HUDEP-2 (cell line): Measurements from ENCODE around the gene VPS51.
A peak's percentile ranks its signal among the peaks of the same experiment; 100 is the strongest.

Experiments
- DNase-seq, 76 experiments: peaks; one replicate each; lab custom pipeline; 2025; ENCODE audit not compliant: unreplicated experiment in 76 of 76; lab: John Stamatoyannopoulos, UW

Gene VPS51

DNA sequence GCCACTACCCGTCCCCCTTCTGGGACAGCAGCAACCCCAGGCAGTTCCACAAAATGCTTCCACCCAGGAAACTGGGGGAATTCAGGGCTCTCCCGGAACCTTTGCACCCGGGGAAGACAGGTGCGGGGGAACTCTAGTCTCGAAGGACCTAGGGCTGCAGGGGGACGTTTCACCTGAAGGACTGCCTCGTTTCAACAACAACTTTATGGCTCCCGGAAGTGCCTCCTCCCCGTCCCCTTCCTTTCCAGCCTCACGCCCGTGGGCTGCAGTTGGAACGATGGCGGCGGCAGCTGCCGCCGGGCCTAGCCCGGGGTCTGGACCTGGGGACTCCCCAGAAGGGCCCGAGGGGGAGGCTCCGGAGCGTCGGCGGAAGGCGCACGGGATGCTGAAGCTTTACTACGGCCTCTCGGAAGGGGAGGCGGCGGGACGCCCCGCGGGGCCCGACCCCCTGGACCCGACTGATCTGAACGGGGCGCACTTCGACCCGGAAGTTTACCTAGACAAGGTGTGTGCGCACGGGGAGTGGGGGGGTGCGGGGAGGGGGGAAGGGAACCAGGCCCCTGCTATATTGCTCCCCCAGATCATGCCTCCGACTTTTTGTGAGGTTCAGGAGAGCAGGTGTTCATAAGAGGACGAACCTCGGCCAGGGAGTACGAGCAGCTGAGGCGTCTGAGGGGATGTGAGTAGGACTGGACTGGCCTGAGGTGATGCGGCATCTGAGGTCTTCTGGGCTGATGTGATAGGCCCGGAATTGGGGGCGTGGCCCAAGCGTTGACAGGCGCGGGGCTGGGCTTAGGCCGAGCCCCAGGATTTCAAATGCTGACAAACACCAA is at the start of gene VPS51:
VPS51 (plus strand) TSS at position 241 of the 833 bp plus-strand sequence; CDS start at position 278, 37 bp downstream.
- DNase-seq = peak in 72 of 76 experiments; percentile 32 to 89 (median 78)

DNA sequence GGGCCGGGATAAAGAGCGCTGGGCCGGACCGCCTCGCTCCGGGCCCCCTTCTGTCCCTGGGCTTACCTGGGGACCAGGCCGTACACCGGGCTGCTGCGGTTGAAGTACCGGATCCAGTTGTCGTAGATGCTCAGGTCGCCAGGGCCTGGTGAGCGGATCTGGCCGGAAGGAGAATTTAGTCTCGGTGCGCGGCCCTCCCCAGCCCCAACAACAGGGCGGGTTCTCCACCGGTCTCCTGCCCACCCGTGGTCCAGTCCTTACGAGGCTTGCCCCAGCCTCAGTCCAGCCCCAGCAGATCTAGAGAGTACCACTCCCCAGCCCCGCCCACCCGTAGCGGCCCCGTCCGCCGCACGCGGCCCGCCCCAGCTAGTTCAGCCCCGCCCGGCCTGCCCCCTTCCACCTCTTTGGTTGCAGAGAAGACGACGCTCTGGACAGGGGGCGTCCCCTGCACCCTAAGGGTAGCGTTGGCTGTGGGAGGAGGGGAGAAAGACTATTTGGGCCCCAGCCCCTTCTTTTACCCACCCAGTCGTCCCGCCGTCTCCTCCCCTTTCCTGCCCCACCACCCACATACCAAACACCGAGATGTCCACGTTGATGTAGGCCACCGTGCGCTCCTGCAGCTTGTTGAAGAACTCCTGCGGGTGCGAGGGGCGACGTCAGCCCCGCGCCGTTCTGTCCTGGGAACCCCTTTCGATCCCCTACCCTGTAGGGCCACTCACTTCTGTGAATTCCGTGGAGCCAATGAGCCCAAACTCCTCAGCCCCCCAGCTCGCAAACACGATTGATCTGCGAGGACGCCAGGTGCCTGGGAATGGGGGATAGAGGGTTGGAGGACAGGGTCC is 48.2 kb upstream of the VPS51 start:
- peak in 1 of 76 experiments; percentile 12 for DNase-seq

DNA sequence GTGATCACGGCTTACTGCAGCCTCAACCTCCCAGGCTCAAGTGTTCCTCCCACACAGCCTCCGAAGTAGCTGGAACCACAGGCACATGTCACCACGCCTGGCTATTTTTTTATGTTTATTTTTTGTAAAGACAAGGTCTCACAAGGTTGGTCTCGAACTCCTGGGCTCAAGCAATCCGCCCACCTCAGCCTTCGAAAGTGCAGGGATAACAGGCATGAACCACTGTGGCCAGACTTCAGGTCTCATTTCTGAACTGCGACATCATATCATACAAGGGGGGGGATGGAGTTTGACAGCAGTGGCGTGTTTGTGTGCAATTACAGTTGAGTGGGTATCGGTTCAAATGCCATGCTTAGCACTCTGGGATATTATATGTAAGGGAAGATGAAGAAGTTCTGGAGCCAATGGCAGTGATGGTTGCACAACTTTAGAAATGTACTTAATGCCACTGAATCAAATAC is 44.6 kb upstream of the VPS51 start:
- DNase-seq = no peak

DNA sequence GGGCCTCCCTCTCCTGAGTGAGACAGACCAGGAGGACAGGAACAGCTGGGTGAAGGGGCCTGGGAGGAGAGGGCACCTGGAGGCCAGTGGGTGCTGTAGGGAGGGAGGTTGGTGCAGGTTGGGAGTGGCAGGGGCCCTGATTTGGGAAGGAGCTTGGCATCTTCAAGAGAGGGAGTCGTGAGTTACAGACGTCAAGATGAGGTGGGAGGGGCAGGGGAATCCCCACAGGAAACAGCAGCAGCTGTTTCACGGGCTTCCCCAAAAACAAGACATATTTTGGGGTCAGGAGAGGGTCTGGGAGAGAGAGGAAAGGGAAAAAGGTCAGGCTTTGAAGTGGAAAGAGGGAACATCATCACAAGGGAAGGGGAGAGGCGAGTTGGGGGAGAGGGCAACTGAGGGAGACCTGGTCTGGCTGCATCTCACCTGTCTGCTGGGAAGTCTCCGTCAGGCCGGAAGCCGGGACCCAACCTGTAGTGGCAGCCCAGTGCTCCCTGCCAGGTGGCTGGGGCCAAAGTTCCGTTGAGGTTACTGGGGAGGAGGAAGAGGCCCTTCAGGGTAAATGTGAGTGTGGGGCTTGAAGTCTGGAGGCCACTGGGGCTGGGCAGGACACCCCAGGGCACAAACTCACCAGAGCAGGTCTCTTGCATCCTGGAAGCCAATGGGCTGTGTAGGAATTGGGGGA is 42.0 kb upstream of the VPS51 start:
- DNase-seq = no peak

DNA sequence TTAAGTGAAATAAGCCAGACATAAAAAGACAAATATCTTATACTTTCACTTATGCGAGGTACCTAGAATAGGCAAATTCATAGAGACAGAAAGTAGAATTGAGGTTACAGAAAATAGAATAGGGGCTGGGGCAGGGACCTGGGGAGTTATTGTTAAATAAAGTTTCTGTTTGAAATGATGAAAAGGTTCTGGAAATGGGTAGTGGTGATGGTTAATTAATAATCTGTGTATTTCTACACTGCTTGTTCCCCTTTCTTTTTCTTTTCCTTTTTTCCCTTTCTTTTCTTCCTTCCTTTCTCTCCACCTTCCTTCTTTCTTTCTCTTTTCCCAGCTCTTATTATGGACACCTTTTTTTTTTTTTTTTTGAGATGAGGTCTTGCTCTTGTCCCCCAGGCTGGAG is 40.5 kb upstream of the VPS51 start:
- no peak for DNase-seq

DNA sequence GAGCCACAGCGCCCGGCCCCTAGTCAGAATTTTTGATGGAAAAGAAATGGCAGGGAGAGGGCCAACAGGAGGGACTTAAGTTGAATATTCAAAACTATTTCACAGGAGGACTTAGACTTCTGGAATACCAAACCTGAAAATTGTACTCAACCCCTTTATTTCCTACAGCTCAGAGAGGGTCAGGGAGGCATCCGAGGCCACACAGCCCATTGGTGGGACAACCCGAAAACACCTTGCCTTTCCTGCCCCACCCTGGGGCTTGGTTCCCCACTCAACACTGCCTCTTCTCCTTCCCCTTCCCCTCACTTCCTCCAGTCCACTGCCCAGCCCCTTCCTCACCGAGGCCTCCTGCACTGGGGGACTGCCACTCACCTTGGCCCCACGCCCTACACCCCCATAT is 39.0 kb upstream of the VPS51 start:
- DNase-seq = no peak

DNA sequence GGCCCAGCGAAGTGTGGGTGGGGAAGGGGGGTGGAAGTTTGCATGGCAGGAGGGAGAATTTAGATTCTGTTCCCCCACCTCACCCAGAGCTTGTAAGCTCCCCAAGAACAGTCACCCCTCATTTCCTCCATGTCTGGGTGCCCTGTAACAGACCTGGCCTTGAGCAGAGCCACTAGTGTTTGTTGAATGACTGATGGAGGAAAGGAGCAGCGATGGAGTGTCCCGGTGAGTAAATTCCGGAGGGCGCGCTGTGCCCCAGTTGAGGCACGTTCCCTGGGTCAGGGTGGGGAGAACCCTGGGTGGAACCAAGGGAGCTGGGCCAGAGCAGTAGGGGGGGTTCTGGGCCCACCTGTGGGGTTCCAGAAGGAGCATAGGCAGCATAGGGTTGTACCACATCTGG is 38.5 kb upstream of the VPS51 start:
- DNase-seq = no peak

DNA sequence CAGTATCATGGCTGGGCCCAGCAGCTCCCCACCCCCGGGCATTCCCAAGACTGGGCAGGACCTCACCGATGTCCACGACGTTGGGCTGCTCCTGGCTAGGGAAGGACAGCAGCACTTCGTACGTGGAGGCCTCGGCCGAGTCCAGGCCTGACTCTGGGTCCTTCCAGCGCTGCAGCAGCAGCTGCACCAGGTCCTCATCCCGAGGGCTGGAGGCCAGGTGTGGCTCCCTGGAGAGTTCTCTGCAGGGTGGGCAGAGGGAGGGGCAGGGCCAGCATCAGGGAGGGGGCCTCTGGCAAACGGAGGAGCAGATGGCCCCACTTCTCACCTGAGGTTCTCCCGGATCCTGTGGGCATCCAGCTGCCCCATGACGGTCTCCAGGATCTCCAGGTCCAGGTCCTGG is 38.0 kb upstream of the VPS51 start:
- no peak for DNase-seq

DNA sequence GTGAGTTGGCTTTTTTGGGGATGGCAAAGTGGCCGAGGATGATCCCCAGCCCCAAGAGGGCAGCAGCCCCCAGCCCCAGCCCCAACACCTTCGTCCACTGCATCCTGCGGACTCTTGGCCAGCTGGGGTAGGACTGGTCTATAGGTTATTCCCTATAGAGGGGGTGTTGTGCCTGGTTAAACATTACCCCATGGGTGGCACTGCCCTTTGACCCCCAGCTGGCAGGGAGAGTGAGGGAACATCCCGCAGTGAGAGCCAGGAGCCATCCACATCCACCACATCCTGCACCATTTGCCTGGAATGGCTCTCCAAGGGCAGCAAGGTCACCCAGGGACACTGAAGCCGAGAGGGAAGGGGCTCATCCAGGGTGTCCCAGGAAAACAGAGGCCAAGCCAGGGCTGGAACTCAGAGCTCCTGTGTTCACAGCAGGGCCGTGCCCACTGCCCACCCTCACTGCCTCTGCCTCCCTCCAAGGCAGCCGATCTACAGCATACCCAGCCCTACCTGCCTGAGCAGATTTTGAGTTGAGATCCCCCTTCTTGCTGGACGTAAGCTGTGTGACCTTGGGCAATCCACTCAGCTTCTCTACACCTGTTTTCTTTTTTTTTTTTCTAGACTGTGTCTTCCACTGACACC is 37.5 kb upstream of the VPS51 start, which contains the start of gene NAALADL1:
NAALADL1 (minus strand) TSS at position 135 of the 636 bp plus-strand sequence; CDS start at position 103, 32 bp downstream.
- no peak for DNase-seq

DNA sequence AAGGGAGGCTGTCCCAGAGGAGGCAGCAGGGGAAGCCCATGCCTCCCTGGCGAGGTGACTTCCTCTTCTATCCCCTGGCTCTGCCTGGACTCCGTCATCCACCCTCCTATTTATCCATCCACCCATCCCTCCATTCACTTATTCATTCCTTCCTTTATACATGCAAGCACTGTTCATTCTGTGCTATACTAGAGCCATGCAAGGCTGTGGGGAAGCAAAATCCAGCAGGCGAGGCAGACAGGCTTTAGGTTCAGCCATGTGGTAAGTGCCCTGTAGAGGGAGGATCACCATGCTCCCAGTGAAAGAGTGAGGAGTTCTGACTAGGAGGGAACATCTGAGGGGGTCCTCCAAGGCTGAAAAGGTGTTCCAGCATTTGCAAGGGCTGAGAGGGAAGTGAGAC is 36.5 kb upstream of the VPS51 start:
- no peak for DNase-seq

DNA sequence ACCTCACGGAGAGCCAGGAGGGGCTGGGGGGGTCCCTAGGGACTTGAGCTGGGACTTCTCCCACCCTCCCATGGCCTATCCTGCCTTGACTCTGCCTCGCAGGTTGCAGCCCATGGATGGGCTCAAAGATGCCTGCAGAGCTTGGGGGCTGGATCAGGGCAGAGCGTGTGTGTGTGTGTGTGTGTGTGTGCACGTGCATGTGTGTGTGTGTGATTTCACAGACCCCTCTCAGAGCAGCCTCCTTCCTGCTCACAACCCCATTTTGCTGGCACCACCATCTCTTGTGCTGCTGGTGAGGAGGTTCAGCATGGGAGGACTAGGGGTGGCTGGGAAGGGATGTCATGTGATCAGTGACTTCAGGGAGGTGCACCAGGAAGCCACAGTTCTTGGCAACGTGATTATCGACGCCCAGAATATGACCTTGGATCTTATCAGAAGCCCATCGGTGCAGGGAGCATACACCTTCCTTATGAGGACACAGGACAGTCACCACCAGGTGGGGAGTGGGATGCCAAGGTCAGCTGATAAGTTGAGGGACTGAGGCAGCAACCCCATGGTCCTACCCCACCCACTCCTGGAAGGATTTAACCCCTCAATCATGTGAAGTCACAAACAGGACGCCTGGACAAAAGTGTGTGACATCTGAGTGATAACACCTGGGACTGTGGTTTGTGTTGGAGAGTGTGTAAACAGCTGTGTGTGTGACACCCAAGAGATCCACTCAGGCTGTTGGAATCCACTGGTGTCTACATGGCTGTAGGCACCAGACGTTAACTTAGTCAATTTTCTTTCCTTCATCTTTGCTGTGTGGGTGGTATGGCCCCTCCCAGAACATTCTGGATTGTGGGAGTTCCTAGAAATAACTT is 35.8 kb upstream of the VPS51 start:
- peak in 10 of 76 experiments; percentile 5 to 20 (median 10) for DNase-seq

DNA sequence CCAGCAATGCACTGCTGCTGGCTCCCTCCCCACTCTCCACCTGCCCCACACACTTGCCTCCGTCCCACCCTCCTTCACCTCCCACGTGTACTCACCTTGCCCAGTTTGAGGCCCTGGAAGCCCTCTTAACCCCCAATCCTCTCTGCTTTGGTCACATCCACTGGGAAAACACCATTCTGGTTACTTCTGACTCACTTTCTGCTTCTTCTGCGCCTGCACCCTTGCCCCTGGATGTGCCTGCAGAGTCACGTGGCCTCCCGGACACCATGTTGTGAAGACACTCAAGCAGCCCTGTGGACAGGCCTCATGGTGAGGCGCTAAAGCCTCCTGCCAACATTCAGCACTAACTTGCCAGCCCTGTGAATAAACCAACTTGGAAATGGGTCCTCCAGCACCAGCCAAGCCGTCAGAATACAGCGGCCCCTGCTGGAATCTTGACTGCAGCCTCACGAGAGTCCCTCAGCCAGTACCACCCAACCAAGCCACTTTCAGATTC is 35.1 kb upstream of the VPS51 start:
- DNase-seq = peak in 25 of 76 experiments; percentile 5 to 100 (median 29)

DNA sequence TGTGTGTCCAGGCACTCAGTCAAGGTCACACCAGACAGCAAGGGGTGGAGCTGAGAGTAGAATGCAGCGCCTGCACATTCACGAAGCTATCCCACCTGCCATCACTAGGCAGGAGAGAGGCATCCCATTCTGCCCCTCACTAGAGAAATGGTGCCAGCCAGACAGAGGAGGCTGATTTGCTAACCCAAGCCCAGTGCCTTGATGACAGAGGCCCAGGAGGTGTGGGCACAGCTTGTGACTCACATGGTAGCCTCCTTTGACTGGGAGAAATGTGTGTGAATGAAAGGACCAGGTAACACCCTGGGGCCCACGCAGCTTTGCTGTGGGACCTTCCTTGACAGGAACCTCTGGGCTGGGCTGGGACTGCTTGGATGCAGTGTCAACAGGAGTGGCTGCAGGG is 32.5 kb upstream of the VPS51 start:
- no peak for DNase-seq

DNA sequence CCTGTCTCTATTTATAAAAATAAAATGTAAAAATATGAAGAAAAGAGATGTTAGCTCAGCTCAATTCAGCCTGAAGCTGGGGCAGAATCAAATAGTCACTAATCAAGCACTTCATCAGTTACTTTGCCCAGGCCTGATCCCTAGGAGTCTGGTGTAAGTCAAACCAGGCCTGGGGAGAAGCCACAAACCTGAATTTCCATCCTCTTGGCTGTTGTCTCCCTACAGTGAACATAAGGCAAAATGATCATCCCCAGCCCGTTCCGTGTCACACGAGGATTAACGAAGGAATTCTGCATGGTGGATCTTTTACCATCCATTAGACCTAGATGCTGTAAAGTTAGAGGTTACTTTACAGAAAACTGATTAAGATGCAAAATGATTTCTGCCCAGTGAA is 31.2 kb upstream of the VPS51 start:
- DNase-seq = no peak

DNA sequence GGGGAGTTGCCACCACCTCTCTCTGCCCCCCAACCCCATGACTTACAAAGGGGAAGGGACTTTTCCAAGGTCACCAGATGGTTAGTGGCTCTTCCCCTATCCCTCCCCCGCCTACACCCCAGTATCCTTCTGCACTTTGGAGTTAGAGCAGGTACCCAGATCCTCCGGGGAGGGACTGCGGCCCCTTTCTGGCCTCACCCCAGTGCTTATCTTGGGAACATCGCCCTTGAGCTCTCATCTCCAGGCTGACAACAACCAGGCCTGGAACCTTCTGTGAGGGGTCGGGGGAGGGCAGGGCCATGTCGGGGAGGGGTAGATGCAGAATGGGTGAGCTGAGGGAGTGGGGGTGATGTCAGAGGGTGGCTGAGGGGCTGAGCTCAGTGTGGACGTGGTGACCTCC is 30.2 kb upstream of the VPS51 start:
- DNase-seq = no peak

DNA sequence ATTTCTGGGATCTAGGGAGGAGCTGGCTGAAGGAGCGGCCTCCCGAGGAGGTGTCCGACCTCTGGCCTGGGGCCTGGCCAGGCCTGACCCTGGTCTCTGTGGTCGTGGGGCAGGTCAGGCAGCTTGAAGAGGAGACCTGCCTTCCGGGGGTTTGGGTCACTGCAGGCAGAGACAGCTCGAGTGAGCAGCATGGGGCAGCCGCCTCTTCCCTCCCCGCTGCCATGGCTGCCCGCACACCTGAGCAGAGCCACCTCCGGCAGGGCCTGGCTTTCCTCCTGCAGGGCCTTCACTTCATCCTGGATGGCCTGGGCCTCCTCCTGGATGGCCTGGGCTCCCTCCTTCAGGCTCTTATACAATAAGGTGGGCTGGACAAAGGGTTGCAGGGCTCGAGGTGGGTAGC is 29.7 kb upstream of the VPS51 start:
- no peak for DNase-seq

DNA sequence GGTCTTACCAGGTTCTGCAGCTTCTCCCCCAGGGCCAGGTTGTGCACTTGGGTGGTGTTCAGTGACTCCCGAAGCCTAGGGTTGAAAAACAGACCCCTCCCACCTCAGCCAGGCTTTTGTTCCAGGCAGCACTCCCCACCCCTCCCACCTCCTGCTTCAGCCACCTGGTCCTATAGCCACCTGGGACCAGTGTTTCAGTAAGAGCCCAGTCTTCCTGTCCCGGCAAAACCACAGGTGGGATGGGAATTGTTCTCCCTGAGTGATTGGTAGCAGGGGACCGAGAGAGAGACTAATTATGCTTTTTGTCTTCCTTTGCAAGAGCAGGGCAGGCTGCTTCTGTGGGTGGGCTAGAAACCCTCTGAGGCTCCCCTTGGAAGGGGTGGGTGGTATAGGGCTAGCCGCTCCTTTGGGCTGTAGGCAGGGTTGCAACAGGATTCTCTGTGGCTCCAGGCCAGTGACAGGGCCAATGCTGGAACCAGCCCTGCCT is 29.2 kb upstream of the VPS51 start:
- no peak for DNase-seq

DNA sequence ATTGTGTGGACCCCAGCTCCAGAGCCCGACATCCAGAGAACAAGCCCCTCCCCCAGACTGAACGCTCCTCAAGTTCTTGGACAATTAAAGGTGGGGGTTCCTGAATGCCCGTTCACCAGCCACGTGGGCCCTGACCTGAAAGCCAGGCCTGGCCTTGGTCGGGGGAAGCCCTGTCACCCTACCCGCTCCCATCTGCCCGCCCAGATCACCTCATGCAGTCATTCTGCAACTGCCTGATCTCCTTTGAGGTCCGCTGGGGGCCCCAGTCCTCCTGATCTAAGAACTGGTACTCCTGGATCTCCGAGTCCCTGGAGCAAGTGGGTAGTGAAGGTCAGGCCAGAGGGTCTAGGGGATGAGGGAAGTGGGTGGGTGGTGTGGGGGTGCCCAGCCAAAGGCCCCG is 28.6 kb upstream of the VPS51 start:
- DNase-seq = no peak

DNA sequence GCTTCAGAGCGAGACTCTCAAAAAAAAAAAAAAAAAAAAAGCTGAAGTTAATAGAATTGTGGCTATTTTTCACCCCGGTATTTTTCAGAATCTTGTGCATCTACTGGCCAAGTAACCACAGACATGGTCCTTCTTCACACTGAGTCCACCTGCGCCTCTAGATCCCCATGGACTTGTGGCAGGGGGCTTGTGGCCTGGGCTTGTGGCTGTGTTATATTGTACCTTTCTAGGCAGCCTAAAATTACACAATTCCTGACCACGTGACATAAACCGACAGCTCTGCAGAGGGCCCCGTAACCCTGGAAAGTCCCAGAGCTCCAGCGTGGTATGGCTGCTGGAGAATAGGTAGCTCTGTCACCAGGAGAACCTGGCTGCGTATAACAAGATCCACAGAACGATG is 26.8 kb upstream of the VPS51 start:
- DNase-seq = no peak
